NCI-H226 (cell line): Measurements from ENCODE around the gene DELE1.
"Not testable (repeated sequence)": the region's sequence is repeated elsewhere in the genome, so short reads cannot be mapped to it uniquely, and the experiment has no call there.

Source experiments
- DNase-seq: peaks from one replicate; pipeline ENCODE4 v3.0.0-alpha.2; 2015

The DELE1 gene

DNA sequence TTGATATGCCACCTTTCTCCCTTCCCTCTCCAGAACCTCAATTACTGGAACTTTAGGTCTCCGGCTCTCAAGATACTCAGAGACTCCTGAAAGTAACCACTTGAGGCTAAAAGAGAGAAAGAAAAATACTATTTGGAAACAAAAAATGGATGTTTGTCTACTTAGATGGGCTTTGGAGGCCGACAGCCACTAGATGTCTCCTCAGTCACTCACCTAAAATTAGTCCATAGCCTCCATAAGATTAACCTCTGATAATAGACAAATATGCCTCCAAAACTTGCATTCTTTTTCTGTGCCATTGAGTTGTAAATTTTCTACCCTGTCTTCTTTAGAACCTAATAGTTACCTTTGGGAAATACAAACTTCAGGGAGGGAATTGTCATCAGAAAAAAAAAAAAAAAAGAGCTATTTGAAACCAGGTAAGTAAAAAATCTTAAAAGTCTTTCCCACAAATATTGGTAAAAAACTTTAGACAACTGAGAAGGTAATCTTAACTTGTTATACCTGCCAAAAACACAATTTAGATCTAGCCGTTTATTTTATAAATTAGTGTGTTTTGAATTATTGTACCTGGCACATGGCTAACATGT is 34.3 kb upstream of the DELE1 start:
- DNase-seq, result no peak

DNA sequence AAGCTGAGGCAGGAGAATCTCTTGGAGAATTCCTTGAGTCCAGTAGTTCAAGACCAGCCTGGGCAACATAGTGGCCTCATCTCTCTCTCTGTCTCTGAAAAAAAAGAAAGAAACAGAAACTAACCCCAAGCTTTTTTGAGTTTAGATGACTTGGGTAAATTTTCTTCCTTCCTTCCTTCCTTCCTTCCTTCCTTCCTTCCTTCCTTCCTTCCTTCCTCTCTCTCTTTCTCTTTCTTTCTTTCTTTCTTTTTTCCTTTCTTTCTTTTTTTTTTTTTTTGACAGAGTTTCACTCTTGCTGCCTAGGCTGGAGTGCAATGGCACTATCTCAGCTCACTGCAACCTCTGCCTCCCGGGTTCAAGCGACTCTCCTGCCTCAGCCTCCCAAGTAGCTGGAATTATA is 33.2 kb upstream of the DELE1 start:
- not testable (repeated sequence) for DNase-seq

DNA sequence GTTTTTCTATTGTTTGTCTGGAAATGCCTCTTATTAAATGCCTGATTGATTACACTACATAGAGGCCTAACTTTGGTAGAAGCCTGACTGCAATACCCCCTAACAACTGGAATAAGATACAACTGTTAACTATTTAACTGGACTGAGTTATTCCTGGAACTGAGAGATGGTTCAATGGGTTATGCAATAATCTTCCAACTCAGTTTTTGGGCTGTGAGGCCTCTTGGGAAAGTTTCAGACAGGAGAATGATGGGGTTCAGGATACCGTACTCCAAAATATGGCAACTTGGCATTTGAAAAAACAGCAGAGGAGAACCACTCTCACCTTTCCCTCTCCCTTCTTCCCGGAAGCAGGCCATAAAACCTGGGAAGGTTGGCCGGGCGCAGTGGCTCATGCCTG is 26.2 kb upstream of the DELE1 start:
- DNase-seq, result no peak

- no peak for DNase-seq
Measured at GRCh38 chr5:141898448-141899049, 25.1 kb upstream of the DELE1 start.

- peak; percentile 13 for DNase-seq
Measured at GRCh38 chr5:141902015-141902814, 21.5 kb upstream of the DELE1 start.

GRCh38 chr5:141903261-141903660 is 20.4 kb upstream of the DELE1 start:
- DNase-seq, result no peak

GRCh38 chr5:141904551-141904950 is 19.1 kb upstream of the DELE1 start:
- no peak for DNase-seq

GRCh38 chr5:141906517-141906916 is 17.2 kb upstream of the DELE1 start:
- DNase-seq, result no peak

- no peak for DNase-seq
Measured at GRCh38 chr5:141906972-141907371, 16.7 kb upstream of the DELE1 start.

GRCh38 chr5:141908796-141909195 is 14.9 kb upstream of the DELE1 start:
- DNase-seq, result peak; percentile 38

DNA sequence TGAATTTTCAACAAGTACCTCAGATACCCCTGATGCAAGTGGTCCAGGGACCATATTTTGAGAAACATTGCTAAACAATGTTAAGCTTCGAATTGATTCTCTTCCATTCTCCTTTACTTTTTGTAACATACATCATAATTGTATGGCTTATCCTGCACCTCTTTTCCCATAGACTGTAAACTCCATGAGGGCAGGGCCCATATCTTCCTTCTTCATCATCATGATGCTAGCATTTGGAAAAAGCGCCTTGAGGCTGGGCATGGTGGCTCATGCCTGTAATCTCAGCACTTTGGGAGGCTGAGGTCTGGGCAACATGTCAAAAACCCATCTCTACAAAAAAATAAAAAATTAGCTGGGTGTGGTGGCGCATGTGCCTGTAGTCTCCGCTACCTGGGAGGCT is 14.5 kb upstream of the DELE1 start:
- DNase-seq, result no peak

GRCh38 chr5:141910271-141910673 is 13.4 kb upstream of the DELE1 start:
- peak; percentile 71 for DNase-seq

GRCh38 chr5:141913560-141914198 is 10.0 kb upstream of the DELE1 start:
- no peak for DNase-seq

DNA sequence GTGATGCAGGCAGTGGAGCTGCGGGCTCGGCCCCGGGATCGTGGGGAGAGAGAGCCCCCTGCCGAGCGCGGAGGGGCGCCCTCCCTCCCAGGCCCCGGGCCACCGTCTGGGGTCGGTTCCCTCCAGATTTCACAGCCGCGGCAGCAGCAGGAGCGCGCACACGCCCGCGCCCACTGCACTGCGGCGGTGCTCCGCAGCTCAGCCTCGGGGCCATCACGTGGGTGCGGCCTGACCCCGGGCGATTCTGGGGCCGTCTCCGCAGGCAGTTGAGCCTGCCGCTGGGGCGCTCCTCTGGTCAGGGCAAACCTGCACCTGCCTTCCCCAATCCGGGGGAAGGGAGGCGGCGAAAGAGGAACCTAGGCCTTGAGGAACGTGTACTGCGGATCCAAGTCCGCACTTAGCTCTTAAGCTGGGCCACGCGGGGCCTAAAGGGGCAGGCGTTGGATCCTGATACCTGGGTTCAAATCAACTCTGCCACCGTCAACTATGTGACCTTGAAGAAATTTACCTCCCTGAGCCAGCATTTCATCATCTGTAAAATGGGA is 9.4 kb upstream of the DELE1 start:
- DNase-seq, result no peak

GRCh38 chr5:141914797-141915196 is 8.9 kb upstream of the DELE1 start:
- no peak for DNase-seq

- DNase-seq, result no peak
Measured at GRCh38 chr5:141915881-141916336, 7.8 kb upstream of the DELE1 start.

GRCh38 chr5:141916522-141916921 is 7.1 kb upstream of the DELE1 start:
- no peak for DNase-seq

DNA sequence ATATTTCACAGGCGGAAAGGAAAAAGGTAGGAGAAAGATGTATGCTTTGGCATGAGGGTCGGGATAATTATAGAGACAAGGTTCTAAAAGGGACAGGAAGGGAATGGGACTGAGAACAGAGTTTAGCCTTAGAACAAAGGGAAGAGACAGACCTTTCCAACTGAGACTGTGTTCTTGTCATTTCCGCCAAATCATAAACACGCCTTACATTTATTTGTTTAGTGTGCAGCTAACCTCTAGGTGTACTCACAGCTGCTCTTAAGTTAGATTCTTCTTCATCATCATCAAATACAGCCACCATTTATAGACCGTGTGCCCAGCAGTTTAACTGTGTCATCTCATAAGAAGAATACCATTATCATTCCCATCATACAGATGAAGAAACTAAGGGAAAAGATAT is 5.9 kb upstream of the DELE1 start:
- DNase-seq, result no peak

GRCh38 chr5:141919218-141920119 is 4.2 kb upstream of the DELE1 start:
- DNase-seq, result no peak

DNA sequence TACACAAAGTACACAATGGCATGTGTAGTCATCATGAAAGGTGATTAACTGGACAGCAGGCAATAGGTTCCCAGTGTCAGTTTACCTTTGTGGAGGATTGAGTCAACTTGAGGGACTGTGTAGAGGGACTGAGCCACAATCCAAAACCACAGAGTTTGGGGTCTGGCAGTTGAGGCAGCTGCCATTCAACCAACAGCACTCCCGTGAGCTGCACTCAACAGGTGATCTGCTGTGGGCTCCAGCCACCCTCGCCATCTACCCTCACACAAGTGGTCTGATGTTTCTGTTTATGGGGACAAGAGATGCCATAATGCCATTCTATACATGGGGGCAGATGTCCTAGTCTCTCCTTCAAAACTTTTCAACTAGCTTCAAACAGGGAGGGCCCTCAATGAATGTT is 2.9 kb upstream of the DELE1 start:
- DNase-seq, result no peak

GRCh38 chr5:141922827-141923447 is 734 bp upstream of the DELE1 start:
- DNase-seq, result not testable (repeated sequence)

DNA sequence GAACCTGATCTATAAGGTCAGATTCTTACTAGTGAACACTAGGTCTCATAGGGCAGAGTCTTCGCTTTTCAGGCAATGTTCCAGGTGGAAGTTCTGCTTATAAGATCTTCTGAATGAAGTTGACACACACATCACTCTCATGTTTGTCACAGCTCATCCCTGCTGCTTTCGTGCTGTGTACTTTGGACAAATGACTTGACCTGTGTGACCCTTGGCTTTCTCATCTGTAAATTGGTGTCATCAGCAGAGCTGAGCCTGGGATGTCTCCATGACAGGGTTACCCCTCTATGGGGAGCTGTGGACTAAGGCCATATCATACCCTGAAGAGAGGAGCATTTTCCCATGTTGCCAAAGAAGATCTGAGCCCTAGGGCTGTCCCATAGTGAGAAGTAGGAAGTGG is 2.8 kb downstream of the DELE1 start:
- no peak for DNase-seq
